Uterus (tissue), 2 donors: Measurements from ENCODE around the gene RASAL2.
"Not testable (repeated sequence)": the region's sequence is repeated elsewhere in the genome, so short reads cannot be mapped to it uniquely, and the experiment has no call there.

Experiments used
- POLR2A ChIP-seq, 2 donors: fragments of 450-650 bp; IDR thresholded peaks; one replicate each; pipeline ENCODE4 v1.6.1; 2016; ENCODE audit warnings: antibody characterized with exemption in 2 of 2, mild to moderate bottlenecking in 1 of 2, moderate library complexity in 1 of 2
- TF ChIP-seq, protein P1 (sequence below), 4 experiments: fragments of 200-600 bp in 2 of 4; fragments of 450-650 bp in 2 of 4; sonication (generic) in 2 of 4; IDR thresholded peaks; one replicate each; pipeline ENCODE4 v1.5.1; 2016 to 2019; ENCODE audit warnings: antibody characterized with exemption in 4 of 4, mild to moderate bottlenecking in 2 of 4, moderate library complexity in 1 of 4

DNA sequence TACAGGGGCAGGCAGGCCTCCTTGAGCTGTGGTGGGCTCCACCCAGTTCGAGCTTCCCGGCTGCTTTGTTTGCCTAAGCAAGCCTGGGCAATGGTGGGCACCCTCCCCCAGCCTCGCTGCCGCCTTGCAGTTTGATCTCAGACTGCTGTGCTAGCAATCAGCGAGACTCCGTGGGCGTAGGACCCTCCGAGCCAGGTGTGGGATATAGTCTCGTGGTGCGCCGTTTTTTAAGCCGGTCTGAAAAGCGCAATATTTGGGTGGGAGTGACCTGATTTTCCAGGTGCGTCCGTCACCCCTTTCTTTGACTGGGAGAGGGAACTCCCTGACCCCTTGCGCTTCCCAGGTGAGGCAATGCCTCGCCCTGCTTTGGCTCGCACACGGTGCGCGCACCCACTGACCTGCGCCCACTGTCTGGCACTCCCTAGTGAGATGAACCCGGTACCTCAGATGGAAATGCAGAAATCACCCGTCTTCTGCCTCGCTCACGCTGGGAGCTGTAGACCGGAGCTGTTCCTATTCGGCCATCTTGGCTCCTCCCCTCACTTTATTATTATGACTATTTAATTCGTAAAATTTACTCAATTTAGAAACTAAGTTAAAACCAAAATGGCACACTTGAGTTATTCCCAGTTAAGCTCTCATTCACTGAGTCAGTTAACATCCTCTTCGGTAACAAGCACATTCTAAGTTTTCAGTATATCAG, 226.5 kb downstream of the RASAL2 start:
- TF ChIP-seq, protein P1, sequence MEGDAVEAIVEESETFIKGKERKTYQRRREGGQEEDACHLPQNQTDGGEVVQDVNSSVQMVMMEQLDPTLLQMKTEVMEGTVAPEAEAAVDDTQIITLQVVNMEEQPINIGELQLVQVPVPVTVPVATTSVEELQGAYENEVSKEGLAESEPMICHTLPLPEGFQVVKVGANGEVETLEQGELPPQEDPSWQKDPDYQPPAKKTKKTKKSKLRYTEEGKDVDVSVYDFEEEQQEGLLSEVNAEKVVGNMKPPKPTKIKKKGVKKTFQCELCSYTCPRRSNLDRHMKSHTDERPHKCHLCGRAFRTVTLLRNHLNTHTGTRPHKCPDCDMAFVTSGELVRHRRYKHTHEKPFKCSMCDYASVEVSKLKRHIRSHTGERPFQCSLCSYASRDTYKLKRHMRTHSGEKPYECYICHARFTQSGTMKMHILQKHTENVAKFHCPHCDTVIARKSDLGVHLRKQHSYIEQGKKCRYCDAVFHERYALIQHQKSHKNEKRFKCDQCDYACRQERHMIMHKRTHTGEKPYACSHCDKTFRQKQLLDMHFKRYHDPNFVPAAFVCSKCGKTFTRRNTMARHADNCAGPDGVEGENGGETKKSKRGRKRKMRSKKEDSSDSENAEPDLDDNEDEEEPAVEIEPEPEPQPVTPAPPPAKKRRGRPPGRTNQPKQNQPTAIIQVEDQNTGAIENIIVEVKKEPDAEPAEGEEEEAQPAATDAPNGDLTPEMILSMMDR (IDR thresholded peaks at IDR 0.05), result not testable (repeated sequence)
- not testable (repeated sequence) for TF ChIP-seq POLR2A (IDR thresholded peaks at IDR 0.05)
